HCT116 (cell line): ENCODE data around the gene LAMA4. TPM values are rescaled to one million over a fixed set of nuclear protein-coding genes. Genes with fewer than 3 reads are reported as not detected.

Experiments used
- ATAC-seq: fragments of 200-7000 bp; cut with Tn5 transposase; 2 replicates; pipeline ENCODE4 v1.9.1; 2020; ENCODE audit warnings: mild to moderate bottlenecking, moderate library complexity
- BruUV-seq: library from RNA; stranded (reverse); fragments of 400-500 nt; replicated peaks from 2 replicates; lab custom pipeline; 2021; lab: Mats Ljungman, UMichigan
- CTCF ChIA-PET: fragments of 300-600 bp; sonication (Branson Sonifier 250); formaldehyde crosslinking; loops from one replicate; lab custom pipeline; 2021; ENCODE audit warnings: antibody characterized with exemption; lab: Charles Lee
- POLR2A ChIA-PET: fragments of 300-600, 350-600 bp; sonication (Branson Sonifier 250); formaldehyde crosslinking; loops from one replicate; lab custom pipeline; 2021; ENCODE audit warnings: antibody characterized with exemption; lab: Charles Lee
- RAD21 ChIA-PET, 2 experiments: fragments of 300-600 bp; sonication (Branson Sonifier 250); formaldehyde crosslinking; loops; one replicate each; lab custom pipeline; 2023; ENCODE audit warnings: low total read pairs in 2 of 2; ENCODE audit not compliant: uncharacterized antibody in 2 of 2, unreplicated experiment in 2 of 2, low non-redundant PET in 1 of 2; lab: Charles Lee
- DNase-seq: peaks from one replicate; pipeline ENCODE4 v3.0.0-alpha.2; 2010; ENCODE audit warnings: low read depth, low spot score
- H2AFZ ChIP-seq: fragments of 200-600 bp; shearing (Covaris generic), sonication (generic); 2 replicates; pipeline ENCODE4 v1.6.1; 2017; ENCODE audit warnings: low read depth, mixed run types, mixed read lengths, antibody characterized with exemption, low read length; ENCODE audit not compliant: poor library complexity, severe bottlenecking
- H3K27ac ChIP-seq: 2 replicates; pipeline ENCODE4 v1.5.1; 2012; ENCODE audit warnings: low read depth, low read length
- H3K27me3 ChIP-seq: fragments of 200-600 bp; sonication (generic); 2 replicates; pipeline ENCODE4 v1.6.1; 2016; ENCODE audit warnings: mixed run types, low read length, mixed read lengths; ENCODE audit not compliant: insufficient read depth
- H3K36me3 ChIP-seq, 2 experiments: fragments of 200-500 bp in 1 of 2; fragments of 200-600 bp in 1 of 2; sonication (Bioruptor generic) in 1 of 2; sonication (generic) in 1 of 2; 2 replicates each; pipeline versions ENCODE4 v1.5.1 to v1.6.1; 2014 to 2016; ENCODE audit warnings: low read length in 2 of 2, inconsistent platforms in 1 of 2, mixed read lengths in 1 of 2, mixed run types in 1 of 2; ENCODE audit not compliant: insufficient read depth in 2 of 2, control insufficient read depth in 1 of 2
- H3K4me1 ChIP-seq, 2 experiments: fragments of 200-600 bp in 1 of 2; sonication (generic) in 1 of 2; 2 replicates each; pipeline versions ENCODE4 v1.5.1 to v1.6.1; 2012 to 2017; ENCODE audit warnings: low read length in 2 of 2, inconsistent platforms in 1 of 2, mild to moderate bottlenecking in 1 of 2, mixed read lengths in 1 of 2, mixed run types in 1 of 2, moderate library complexity in 1 of 2; ENCODE audit not compliant: insufficient read depth in 2 of 2, control insufficient read depth in 1 of 2
- H3K4me2 ChIP-seq: fragments of 200-600 bp; sonication (generic); 2 replicates; pipeline ENCODE4 v1.6.1; 2017; ENCODE audit warnings: mixed run types, low read length, mixed read lengths
- H3K4me3 ChIP-seq, 2 experiments: fragments of 200-600 bp in 1 of 2; sonication (generic) in 1 of 2; replicated peaks in 1 of 2; 2 replicates each; pipeline ENCODE4 v1.5.1; 2011 to 2016; ENCODE audit warnings: low read length in 2 of 2, control low read depth in 1 of 2, low read depth in 1 of 2, mild to moderate bottlenecking in 1 of 2, mixed read lengths in 1 of 2, mixed run types in 1 of 2
- H3K79me2 ChIP-seq: fragments of 200-600 bp; sonication (generic); 2 replicates; pipeline ENCODE4 v1.6.1; 2017; ENCODE audit warnings: mild to moderate bottlenecking, mixed run types, low read length, moderate library complexity, mixed read lengths; ENCODE audit not compliant: insufficient read depth
- H3K9ac ChIP-seq: fragments of 200-600 bp; sonication (generic); 2 replicates; pipeline ENCODE4 v1.6.1; 2016; ENCODE audit warnings: low read length, mixed read lengths
- H3K9me2 ChIP-seq: fragments of 200-600 bp; sonication (generic), shearing (Covaris generic); 2 replicates; pipeline ENCODE4 v1.6.1; 2017; ENCODE audit warnings: mixed run types, mild to moderate bottlenecking, moderate library complexity; ENCODE audit not compliant: insufficient read depth
- H3K9me3 ChIP-seq, 2 experiments: fragments of 200-500 bp in 1 of 2; fragments of 200-600 bp in 1 of 2; sonication (Bioruptor generic) in 1 of 2; sonication (generic) in 1 of 2; 2 replicates each; pipeline ENCODE4 v1.6.1; 2014 to 2017; ENCODE audit warnings: low read length in 2 of 2, mixed read lengths in 2 of 2, inconsistent platforms in 1 of 2, low read depth in 1 of 2, mild to moderate bottlenecking in 1 of 2, mixed run types in 1 of 2, moderate library complexity in 1 of 2; ENCODE audit not compliant: control insufficient read depth in 1 of 2, insufficient read depth in 1 of 2
- H4K20me1 ChIP-seq: fragments of 200-600 bp; sonication (generic), shearing (Covaris generic); 2 replicates; pipeline ENCODE4 v1.6.1; 2017; ENCODE audit warnings: mixed run types, mild to moderate bottlenecking, moderate library complexity; ENCODE audit not compliant: insufficient read depth
- RAD21 ChIP-seq: IDR thresholded peaks from 2 replicates; pipeline ENCODE4 v1.6.1; 2012; ENCODE audit warnings: low read depth, mild to moderate bottlenecking
- REST ChIP-seq: IDR thresholded peaks from 2 replicates; pipeline ENCODE4 v1.6.1; 2012; ENCODE audit warnings: low read depth
- SRF ChIP-seq: IDR thresholded peaks from 2 replicates; pipeline ENCODE4 v1.6.1; 2012; ENCODE audit warnings: low read depth
- intact Hi-C: fragments of 100-400 bp; cut with micrococcal nuclease; formaldehyde crosslinking; loops from 2 replicates; pipeline ENCODE4 v1.10.0; 2022
- total RNA-seq: library from RNA; stranded (reverse); gene quantifications from one replicate; pipeline ENCODE4 v1.2.1, GENCODE V29; 2021; ENCODE audit not compliant: unreplicated experiment
- TF ChIP-seq, protein P1 (sequence below), 3 experiments: fragments of 200-600 bp in 1 of 3; sonication (generic) in 1 of 3; IDR thresholded peaks in 2 of 3; conservative IDR thresholded peaks in 1 of 3; 2 replicates each; pipeline ENCODE4 v1.5.1; 2012 to 2017; ENCODE audit warnings: low read depth in 2 of 3, low read length in 2 of 3, antibody characterized with exemption in 1 of 3, borderline replicate concordance in 1 of 3, control low read depth in 1 of 3, mild to moderate bottlenecking in 1 of 3, mixed read lengths in 1 of 3, mixed run types in 1 of 3, moderate library complexity in 1 of 3; ENCODE audit not compliant: insufficient read depth in 1 of 3

Gene LAMA4
- total RNA-seq, 1 experiment from 2014 or later: 2.2 TPM

DNA sequence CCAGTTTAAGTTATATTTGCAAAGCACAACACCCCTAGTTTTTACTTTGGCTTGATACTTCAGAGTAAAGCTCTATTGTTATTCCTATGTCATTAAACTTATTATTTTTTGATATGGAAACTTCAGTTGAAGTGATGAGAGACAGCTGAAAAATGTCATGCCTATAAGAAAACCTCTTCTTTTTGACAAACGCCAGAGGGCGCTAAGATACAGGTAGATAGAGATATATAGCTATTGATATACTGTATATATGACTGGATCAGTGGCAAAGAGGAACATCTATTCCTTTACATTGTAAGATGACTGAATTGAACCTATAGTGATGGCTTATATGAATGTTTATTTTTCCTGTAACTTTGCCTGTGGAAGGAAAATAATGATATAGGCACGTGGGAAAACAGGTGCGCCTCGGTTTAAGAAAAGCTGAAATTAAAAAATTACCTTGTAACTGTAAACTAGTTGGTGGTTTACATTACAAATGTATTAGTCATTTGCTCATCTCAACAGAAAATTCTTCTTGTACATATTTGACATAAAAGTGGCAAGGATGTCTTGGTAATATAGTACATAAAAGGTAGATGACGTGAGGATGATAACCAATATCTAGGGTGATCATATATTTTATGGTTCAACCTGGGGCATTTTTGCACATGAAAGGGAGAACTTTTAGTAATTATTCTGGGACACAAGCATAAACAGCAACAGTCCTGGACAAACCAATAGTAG is 74.1 kb downstream of the LAMA4 start:
- ChIA-PET POLR2A (interaction anchor here (0.8 kb wide), 1 partner anchor 191 kb away, joined by 3 read pairs; no protein-coding TSS in a partner anchor), CTCF (interaction anchor here (0.6 to 3.4 kb wide), 24 partner anchors 9 to 1756 kb away, joined by 3 to 63 read pairs (median 5); partner anchors contain the start of genes FAM229B, LAMA4 and TUBE1), RAD21 (interaction anchor here (0.6 to 1.3 kb wide), 6 partner anchors 13 to 190 kb away, joined by 3 to 13 read pairs (median 4); no protein-coding TSS in a partner anchor)
- TF ChIP-seq, protein P1, sequence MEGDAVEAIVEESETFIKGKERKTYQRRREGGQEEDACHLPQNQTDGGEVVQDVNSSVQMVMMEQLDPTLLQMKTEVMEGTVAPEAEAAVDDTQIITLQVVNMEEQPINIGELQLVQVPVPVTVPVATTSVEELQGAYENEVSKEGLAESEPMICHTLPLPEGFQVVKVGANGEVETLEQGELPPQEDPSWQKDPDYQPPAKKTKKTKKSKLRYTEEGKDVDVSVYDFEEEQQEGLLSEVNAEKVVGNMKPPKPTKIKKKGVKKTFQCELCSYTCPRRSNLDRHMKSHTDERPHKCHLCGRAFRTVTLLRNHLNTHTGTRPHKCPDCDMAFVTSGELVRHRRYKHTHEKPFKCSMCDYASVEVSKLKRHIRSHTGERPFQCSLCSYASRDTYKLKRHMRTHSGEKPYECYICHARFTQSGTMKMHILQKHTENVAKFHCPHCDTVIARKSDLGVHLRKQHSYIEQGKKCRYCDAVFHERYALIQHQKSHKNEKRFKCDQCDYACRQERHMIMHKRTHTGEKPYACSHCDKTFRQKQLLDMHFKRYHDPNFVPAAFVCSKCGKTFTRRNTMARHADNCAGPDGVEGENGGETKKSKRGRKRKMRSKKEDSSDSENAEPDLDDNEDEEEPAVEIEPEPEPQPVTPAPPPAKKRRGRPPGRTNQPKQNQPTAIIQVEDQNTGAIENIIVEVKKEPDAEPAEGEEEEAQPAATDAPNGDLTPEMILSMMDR (IDR thresholded peaks at IDR 0.05 in 2 of 3, conservative IDR thresholded peaks at IDR 0.05 in 1 of 3; ENCODE audit: borderline replicate concordance in 1 of 3, insufficient read depth in 1 of 3, low read depth in 2 of 3, low read length in 2 of 3): peak; percentile 59 to 91 (median 84)
- TF ChIP-seq REST (no peak), RAD21 (peak; percentile 94), SRF (no peak)
- no TSS peak for BruUV-seq
- H3K27ac ChIP-seq: no peak overlapping the region
- DNase-seq (peak; percentile 74), ATAC-seq (peak; percentile 86)
- no peak overlapping the region for H3K4me2 ChIP-seq
- no peak overlapping the region for H3K4me3 ChIP-seq
- H3K27me3 ChIP-seq: no peaks in the 10 kb centered on the region
- H3K36me3 ChIP-seq: no peaks in the 10 kb centered on the region
- H3K79me2 ChIP-seq: no peaks in the 10 kb centered on the region
- no peaks in the 10 kb centered on the region for H3K9me2 ChIP-seq
- no peaks in the 10 kb centered on the region for H3K4me1 ChIP-seq
- H3K9ac ChIP-seq: no peak overlapping the region
- no peaks in the 10 kb centered on the region for H3K9me3 ChIP-seq
- no peaks in the 10 kb centered on the region for H4K20me1 ChIP-seq
- no peak overlapping the region for H2AFZ ChIP-seq
- intact Hi-C loops: loop anchor here (1.0 to 5.0 kb wide), 3 partner anchors 132 to 1727 kb away; no protein-coding TSS in a partner anchor
